Measurements from ENCODE around the gene BCAP31.

BCAP31 gene

GRCh38 chrX:153724252-153725038 is at the start of gene BCAP31, which contains the start of gene ABCD1:
BCAP31 (minus strand) TSS chrX:153724387; CDS start chrX:153723244, 1,143 bp downstream.
ABCD1 (plus strand) TSS chrX:153724856; CDS start chrX:153725267, 411 bp downstream.
- DNase-seq, result peak; percentile 74 to 88

- no peak for DNase-seq
These were observed 49.0 kb upstream of the BCAP31 start for GRCh38 chrX:153773218-153773611.

GRCh38 chrX:153772316-153773217 is 48.4 kb upstream of the BCAP31 start:
- no peak for DNase-seq

GRCh38 chrX:153771415-153772315 is 47.5 kb upstream of the BCAP31 start:
- no peak for DNase-seq

GRCh38 chrX:153770601-153771414 is 46.6 kb upstream of the BCAP31 start:
- DNase-seq, result no peak

GRCh38 chrX:153769865-153770600 is 45.8 kb upstream of the BCAP31 start:
- DNase-seq, result no peak

- DNase-seq, result no peak
These were observed 45.1 kb upstream of the BCAP31 start for GRCh38 chrX:153769158-153769864.

GRCh38 chrX:153768311-153769157 is 44.3 kb upstream of the BCAP31 start:
- no peak for DNase-seq

GRCh38 chrX:153767674-153768055 is 43.5 kb upstream of the BCAP31 start:
- DNase-seq, result no peak

GRCh38 chrX:153766871-153767673 is 42.9 kb upstream of the BCAP31 start:
- no peak for DNase-seq

- no peak for DNase-seq
These were observed 42.1 kb upstream of the BCAP31 start for GRCh38 chrX:153766098-153766817.

- no peak for DNase-seq
These were observed 41.2 kb upstream of the BCAP31 start for GRCh38 chrX:153765138-153766079.

GRCh38 chrX:153764786-153765137 is 40.6 kb upstream of the BCAP31 start:
- DNase-seq, result no peak

- peak; percentile 33 to 36 for DNase-seq
These were observed 40.0 kb upstream of the BCAP31 start, which contains the start of gene PLXNB3 for GRCh38 chrX:153763989-153764755. PLXNB3 (plus strand) TSS chrX:153764249; CDS start chrX:153765536, 1,287 bp downstream.

GRCh38 chrX:153763298-153763932 is 39.2 kb upstream of the BCAP31 start:
- DNase-seq, result no peak

Data from SW 1271 (cell line).